Mammary epithelial cell (primary cell): ENCODE data around the gene ANKRD28.

Source experiments
- CTCF ChIP-seq, 2 donors: IDR thresholded peaks in 1 of 2; conservative IDR thresholded peaks in 1 of 2; 2 replicates each; pipeline ENCODE4 v1.5.1; 2011 to 2012; ENCODE audit warnings: inconsistent platforms in 2 of 2, low read length in 2 of 2, mild to moderate bottlenecking in 2 of 2, control low read depth in 1 of 2, low read depth in 1 of 2; ENCODE audit not compliant: insufficient read depth in 1 of 2; ENCODE audit errors: extremely low read depth in 1 of 2
- EZH2 ChIP-seq: IDR thresholded peaks from 2 replicates; pipeline ENCODE4 v1.6.1; 2012; ENCODE audit warnings: low read length, inconsistent platforms, borderline replicate concordance

- no peak for TF ChIP-seq CTCF (conservative IDR thresholded peaks at IDR 0.05 in 1 of 2, IDR thresholded peaks at IDR 0.05 in 1 of 2; ENCODE audit: extremely low read depth in 1 of 2, insufficient read depth in 1 of 2, low read depth in 1 of 2, low read length in 2 of 2)
- no peak for TF ChIP-seq EZH2
Observed at GRCh38 chr3:15707779-15708178, 90.0 kb downstream of the ANKRD28 start.
